Measurements from ENCODE around the gene FAM236B. TPM values are rescaled to one million over a fixed set of nuclear protein-coding genes. Genes with fewer than 3 reads are reported as not detected.

FAM236B gene
- total RNA-seq, 1 experiment from 2014 or later = not detected

Other genes starting within 250 kb of the FAM236B start
- gene HDAC8, start 209.8 kb downstream of the FAM236B start, total RNA-seq (2014; rRNA removed; shearing (Covaris generic); ENCODE audit: low replicate concordance) = 14.7 and 24.6 TPM in 2 replicates
- gene PHKA1, start 68.4 kb downstream of the FAM236B start, total RNA-seq (2014; rRNA removed; shearing (Covaris generic); ENCODE audit: low replicate concordance) = 1.6 and 2.1 TPM in 2 replicates
- not detected in 2 replicates for gene DMRTC1B, start 5.8 kb downstream of the FAM236B start, total RNA-seq (2014; rRNA removed; shearing (Covaris generic); ENCODE audit: low replicate concordance)
- gene FAM236D, start 25.6 kb upstream of the FAM236B start, total RNA-seq (2014; rRNA removed; shearing (Covaris generic); ENCODE audit: low replicate concordance) = not detected in 2 replicates
- gene FAM236C, start 130.0 kb upstream of the FAM236B start, total RNA-seq (2014; rRNA removed; shearing (Covaris generic); ENCODE audit: low replicate concordance) = not detected in 2 replicates
- not detected in 2 replicates for gene FAM236A, start 155.5 kb upstream of the FAM236B start, total RNA-seq (2014; rRNA removed; shearing (Covaris generic); ENCODE audit: low replicate concordance)
- gene DMRTC1, start 161.2 kb upstream of the FAM236B start, total RNA-seq (2014; rRNA removed; shearing (Covaris generic); ENCODE audit: low replicate concordance) = not detected in 2 replicates
- gene PABPC1L2B, start 220.3 kb upstream of the FAM236B start, total RNA-seq (2014; rRNA removed; shearing (Covaris generic); ENCODE audit: low replicate concordance) = not detected in 2 replicates

All from MG63 (cell line).